Immature natural killer cell (primary cell): ENCODE measurements around the gene GMCL2. TPM values are rescaled to one million over a fixed set of nuclear protein-coding genes. Genes with fewer than 3 reads are reported as not detected.

Source experiments
- DNase-seq, 3 donors: peaks; one replicate each; pipeline ENCODE4 v3.0.0; 2022; ENCODE audit warnings: mixed read lengths in 1 of 3
- H3K27ac Mint-ChIP-seq, 6 donors: one replicate each; pipeline ENCODE4 v1.8.0; 2020; ENCODE audit warnings: mixed read lengths in 6 of 6, mild to moderate bottlenecking in 5 of 6, inconsistent platforms in 4 of 6, moderate library complexity in 3 of 6
- H3K27me3 Mint-ChIP-seq, 3 donors: one replicate each; pipeline ENCODE4 v1.8.0; 2020 to 2021; ENCODE audit warnings: low read depth in 3 of 3, mild to moderate bottlenecking in 3 of 3, mixed read lengths in 3 of 3, moderate library complexity in 3 of 3, inconsistent platforms in 1 of 3
- H3K36me3 Mint-ChIP-seq, 3 donors: one replicate each; pipeline ENCODE4 v1.8.0; 2020; ENCODE audit warnings: mixed read lengths in 3 of 3, inconsistent platforms in 2 of 3, mild to moderate bottlenecking in 2 of 3
- H3K4me1 Mint-ChIP-seq, 2 donors: one replicate each; pipeline ENCODE4 v1.8.0; 2020; ENCODE audit warnings: inconsistent platforms in 2 of 2, mild to moderate bottlenecking in 2 of 2, mixed read lengths in 2 of 2, moderate library complexity in 1 of 2
- H3K4me3 Mint-ChIP-seq, 5 donors: one replicate each; pipeline ENCODE4 v1.8.0; 2020; ENCODE audit warnings: mild to moderate bottlenecking in 5 of 5, mixed read lengths in 5 of 5, inconsistent platforms in 3 of 5, moderate library complexity in 3 of 5
- H3K9me3 Mint-ChIP-seq, 6 donors: one replicate each; pipeline ENCODE4 v1.8.0; 2020; ENCODE audit warnings: mild to moderate bottlenecking in 6 of 6, mixed read lengths in 6 of 6, inconsistent platforms in 4 of 6, moderate library complexity in 3 of 6
- polyA plus RNA-seq, 3 donors: library from polyadenylated mRNA; unstranded; fragments of 300-500 nt; fragmentation: Illumina TruSeq; gene quantifications; one replicate each; pipeline ENCODE4 v1.2.3, GENCODE V29; 2021

GMCL2 gene
- polyA plus RNA-seq, 3 donors from 2014 or later = not detected

DNA sequence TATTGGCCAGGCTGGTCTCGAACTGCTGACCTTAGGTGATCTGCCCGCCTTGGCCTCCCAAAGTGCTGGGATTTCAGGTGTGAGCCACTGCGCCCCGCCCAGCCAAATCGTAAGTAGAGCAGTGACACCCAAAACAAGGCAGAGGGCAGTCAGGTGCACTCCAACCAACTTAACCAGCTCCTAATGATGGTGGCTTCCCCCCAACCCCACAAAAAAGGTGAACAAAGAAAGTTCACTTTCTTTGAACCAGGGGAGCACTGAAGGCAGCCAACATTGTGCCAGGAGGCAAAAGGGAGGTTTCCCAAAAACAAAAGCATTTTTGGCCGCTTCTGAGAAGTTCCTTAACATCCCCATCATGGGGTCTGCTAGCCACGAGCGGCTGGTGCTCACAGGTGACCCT lies 9.6 kb downstream of the GMCL2 start:
- Mint-ChIP-seq H3K4me1 (no peaks in the 10 kb centered on the region), H3K9me3 (no peaks in the 10 kb centered on the region), H3K27ac (no peak overlapping the region), H3K27me3 (peaks cover 2 to 13% (median 5%) of the 10 kb centered on the region in 3 donors), H3K36me3 (no peaks in the 10 kb centered on the region), H3K4me3 (no peak overlapping the region)
- no peak for DNase-seq

GRCh38 chr5:178176791-178177190 lies 10.4 kb downstream of the GMCL2 start:
- no peak for DNase-seq
- Mint-ChIP-seq H3K27me3 (peaks cover 2 to 10% (median 5%) of the 10 kb centered on the region in 3 donors), H3K4me3 (no peak overlapping the region), H3K4me1 (no peaks in the 10 kb centered on the region), H3K36me3 (no peaks in the 10 kb centered on the region), H3K9me3 (no peaks in the 10 kb centered on the region), H3K27ac (peak overlapping the region in 1 of 6 donors; percentile 15)

DNA sequence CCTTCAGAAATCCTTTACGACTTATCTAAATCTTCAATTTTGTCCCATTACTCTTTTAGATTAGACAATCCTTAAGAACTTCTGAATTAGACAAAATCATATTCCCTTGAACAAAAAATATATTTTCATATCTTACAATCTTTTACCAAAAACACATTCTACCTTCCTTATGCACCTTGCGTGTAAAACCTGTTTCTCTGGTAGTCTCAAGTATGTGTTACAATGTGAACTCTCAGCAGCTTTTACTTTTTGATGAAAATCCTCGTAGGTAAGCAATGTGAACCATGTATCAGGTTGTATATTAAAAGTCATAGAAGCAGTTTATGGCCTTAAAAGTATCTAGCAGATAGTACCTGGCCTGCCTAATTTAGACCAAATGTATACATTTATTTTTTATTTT lies 12.7 kb downstream of the GMCL2 start:
- Mint-ChIP-seq H3K4me1 (no peaks in the 10 kb centered on the region), H3K27ac (no peak overlapping the region), H3K4me3 (no peak overlapping the region), H3K36me3 (no peaks in the 10 kb centered on the region), H3K27me3 (peaks cover 2 to 7% (median 4%) of the 10 kb centered on the region in 3 donors), H3K9me3 (no peaks in the 10 kb centered on the region)
- DNase-seq = no peak

GRCh38 chr5:178170455-178170854 lies 16.7 kb downstream of the GMCL2 start:
- H3K36me3 Mint-ChIP-seq = no peaks in the 10 kb centered on the region
- no peak overlapping the region for H3K27ac Mint-ChIP-seq
- H3K4me1 Mint-ChIP-seq = no peaks in the 10 kb centered on the region
- DNase-seq = no peak
- no peaks in the 10 kb centered on the region for H3K9me3 Mint-ChIP-seq
- no peak overlapping the region for H3K4me3 Mint-ChIP-seq
- H3K27me3 Mint-ChIP-seq = peaks cover 0 to 5% (median 4%) of the 10 kb centered on the region in 3 donors

GRCh38 chr5:178165581-178165980 lies 21.6 kb downstream of the GMCL2 start:
- Mint-ChIP-seq H3K4me1 (peaks cover 0 to 5% of the 10 kb centered on the region in 2 donors), H3K27ac (no peak overlapping the region), H3K4me3 (no peak overlapping the region), H3K36me3 (peaks cover 0 to 4% (median 0%) of the 10 kb centered on the region in 3 donors), H3K9me3 (no peaks in the 10 kb centered on the region), H3K27me3 (peaks cover 5 to 12% (median 11%) of the 10 kb centered on the region in 3 donors)
- DNase-seq = no peak

DNA sequence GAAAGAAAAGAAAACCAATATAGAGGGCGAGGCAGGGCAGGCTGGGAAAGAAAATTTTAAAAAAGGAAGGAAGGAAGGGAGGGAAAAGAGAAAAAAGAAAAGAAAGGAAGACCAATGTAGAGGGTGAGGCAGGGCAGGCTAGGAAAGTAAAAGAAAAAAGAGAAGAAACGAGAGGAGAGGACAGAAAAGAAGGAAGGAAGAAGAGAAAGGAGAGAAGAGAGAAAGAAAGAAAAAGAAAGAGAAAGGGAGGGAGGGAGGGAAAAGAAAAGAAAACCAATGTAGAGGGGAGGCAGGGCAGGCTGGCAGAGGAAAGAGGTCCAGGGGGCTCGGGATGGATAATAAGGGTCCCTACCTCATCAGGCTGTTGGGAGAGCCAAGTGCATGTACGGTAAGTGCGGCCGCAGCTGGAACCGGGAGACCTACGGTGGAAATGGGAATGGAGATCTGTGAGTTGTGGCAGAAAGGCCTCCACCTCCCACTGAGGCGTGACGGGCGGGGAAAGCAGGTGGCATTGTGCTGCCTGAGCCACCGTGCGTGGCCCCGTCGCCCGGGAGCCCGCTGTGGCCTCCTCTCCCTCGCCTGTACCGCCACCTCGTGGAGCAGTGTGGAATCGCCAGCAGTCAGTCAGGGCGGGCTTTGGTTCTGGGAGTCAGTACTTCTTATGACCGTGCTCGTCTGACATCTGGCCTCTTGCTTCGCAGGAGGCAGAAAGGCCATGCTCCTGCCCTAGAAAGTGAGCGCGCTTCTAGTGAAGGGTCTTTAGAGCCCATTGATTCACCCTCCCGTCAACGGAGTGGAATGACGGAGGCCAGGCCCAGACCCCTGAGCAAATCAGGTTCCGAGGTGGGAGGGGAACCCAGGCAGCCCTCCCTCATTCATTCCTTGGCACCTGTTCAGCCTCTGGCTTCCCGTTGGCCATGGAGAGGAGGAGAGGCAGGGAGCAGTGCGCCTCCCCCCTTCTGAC lies 23.1 kb downstream of the GMCL2 start:
- H3K27ac Mint-ChIP-seq = peak overlapping the region in 2 of 6 donors; percentile 57 to 79
- DNase-seq = peak; percentile 82 to 85 (median 83)
- no peaks in the 10 kb centered on the region for H3K9me3 Mint-ChIP-seq
- H3K4me1 Mint-ChIP-seq = peaks cover 0 to 5% of the 10 kb centered on the region in 2 donors
- no peak overlapping the region for H3K4me3 Mint-ChIP-seq
- peaks cover 0 to 4% (median 0%) of the 10 kb centered on the region in 3 donors for H3K36me3 Mint-ChIP-seq
- peaks cover 5 to 12% (median 11%) of the 10 kb centered on the region in 3 donors for H3K27me3 Mint-ChIP-seq

DNA sequence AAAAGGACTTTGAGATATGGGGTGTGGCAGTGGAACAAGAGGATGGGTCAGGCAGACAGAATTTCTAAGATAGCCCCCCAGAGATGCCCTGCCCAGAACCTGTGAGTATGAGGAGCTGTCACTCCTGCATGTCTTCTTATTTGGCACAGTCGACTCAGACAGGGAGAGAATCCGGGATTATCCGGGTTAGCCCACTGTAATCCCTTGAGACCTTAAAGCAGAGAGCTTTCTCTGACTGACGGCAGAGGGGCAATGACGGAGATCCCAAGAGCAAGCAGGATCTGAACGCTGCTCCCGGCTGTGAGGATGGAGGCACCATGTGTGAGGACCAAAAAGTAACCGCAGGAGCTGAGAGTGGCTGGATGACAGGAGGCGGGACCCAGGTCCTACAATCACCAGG lies 24.7 kb downstream of the GMCL2 start:
- no peak overlapping the region for H3K27ac Mint-ChIP-seq
- no peaks in the 10 kb centered on the region for H3K9me3 Mint-ChIP-seq
- peaks cover 0 to 4% (median 0%) of the 10 kb centered on the region in 3 donors for H3K36me3 Mint-ChIP-seq
- no peak overlapping the region for H3K4me3 Mint-ChIP-seq
- no peak for DNase-seq
- peaks cover 3 to 12% (median 11%) of the 10 kb centered on the region in 3 donors for H3K27me3 Mint-ChIP-seq
- H3K4me1 Mint-ChIP-seq = peaks cover 0 to 5% of the 10 kb centered on the region in 2 donors

DNA sequence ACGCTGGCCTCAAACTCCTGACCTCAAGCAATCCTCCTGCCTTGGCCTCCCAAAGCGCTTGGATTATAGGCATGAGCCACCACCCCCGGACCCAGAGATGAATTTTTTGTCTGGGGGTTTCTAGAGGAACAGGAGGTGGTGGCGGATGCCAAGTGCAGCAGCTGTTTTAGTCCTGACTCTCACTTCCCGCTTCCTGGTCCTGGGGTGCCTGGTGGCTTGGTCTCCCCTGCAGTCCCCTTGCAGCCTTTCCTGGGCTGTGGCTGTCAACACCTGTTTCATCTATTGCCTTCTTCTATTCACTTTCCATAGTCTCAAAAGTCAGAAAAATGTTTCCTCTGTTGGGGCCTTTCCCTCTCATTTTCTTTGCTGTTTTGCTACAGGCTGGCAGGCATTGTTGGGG lies 27.0 kb downstream of the GMCL2 start:
- H3K9me3 Mint-ChIP-seq = no peaks in the 10 kb centered on the region
- peaks cover 0 to 5% of the 10 kb centered on the region in 2 donors for H3K4me1 Mint-ChIP-seq
- peaks cover 0 to 4% (median 0%) of the 10 kb centered on the region in 3 donors for H3K36me3 Mint-ChIP-seq
- no peak for DNase-seq
- peak overlapping the region in 1 of 6 donors; percentile 31 for H3K27ac Mint-ChIP-seq
- peaks cover 0 to 14% (median 10%) of the 10 kb centered on the region in 3 donors for H3K27me3 Mint-ChIP-seq
- H3K4me3 Mint-ChIP-seq = no peak overlapping the region

GRCh38 chr5:178155065-178155464 lies 32.1 kb downstream of the GMCL2 start:
- H3K27ac Mint-ChIP-seq = no peak overlapping the region
- DNase-seq = no peak
- peaks cover 24 to 31% of the 10 kb centered on the region in 2 donors for H3K4me1 Mint-ChIP-seq
- peaks cover 4 to 11% (median 6%) of the 10 kb centered on the region in 3 donors for H3K27me3 Mint-ChIP-seq
- peak overlapping the region in 1 of 5 donors; percentile 93 for H3K4me3 Mint-ChIP-seq
- H3K9me3 Mint-ChIP-seq = no peaks in the 10 kb centered on the region
- peaks cover 0 to 3% (median 0%) of the 10 kb centered on the region in 3 donors for H3K36me3 Mint-ChIP-seq

- DNase-seq = peak; percentile 94
- H3K4me3 Mint-ChIP-seq = peak within 1 kb of the TSS; percentile 93 to 98 (median 97)
- H3K4me1 Mint-ChIP-seq = peaks cover 24 to 31% of the 10 kb centered on the region in 2 donors
- H3K27me3 Mint-ChIP-seq = peaks cover 4 to 11% (median 6%) of the 10 kb centered on the region in 3 donors
- peak within 1 kb of the TSS; percentile 86 to 92 (median 88) for H3K27ac Mint-ChIP-seq
- H3K36me3 Mint-ChIP-seq = peaks cover 0 to 5% (median 0%) of the 10 kb centered on the region in 3 donors
- H3K9me3 Mint-ChIP-seq = no peaks in the 10 kb centered on the region
These were observed 33.4 kb downstream of the GMCL2 start, which contains the start of gene NHP2 for GRCh38 chr5:178153530-178154340. TSS of gene NHP2 (minus strand) at chr5:178153885. CDS start at chr5:178153817, 68 bp downstream.

GRCh38 chr5:178152491-178153444 lies 34.4 kb downstream of the GMCL2 start:
- peaks cover 25 to 31% of the 10 kb centered on the region in 2 donors for H3K4me1 Mint-ChIP-seq
- H3K9me3 Mint-ChIP-seq = no peaks in the 10 kb centered on the region
- DNase-seq = no peak
- peak overlapping the region; percentile 45 to 92 (median 86) for H3K27ac Mint-ChIP-seq
- peaks cover 4 to 11% (median 6%) of the 10 kb centered on the region in 3 donors for H3K27me3 Mint-ChIP-seq
- peak overlapping the region; percentile 93 to 98 (median 97) for H3K4me3 Mint-ChIP-seq
- H3K36me3 Mint-ChIP-seq = peaks cover 0 to 14% (median 5%) of the 10 kb centered on the region in 3 donors

DNA sequence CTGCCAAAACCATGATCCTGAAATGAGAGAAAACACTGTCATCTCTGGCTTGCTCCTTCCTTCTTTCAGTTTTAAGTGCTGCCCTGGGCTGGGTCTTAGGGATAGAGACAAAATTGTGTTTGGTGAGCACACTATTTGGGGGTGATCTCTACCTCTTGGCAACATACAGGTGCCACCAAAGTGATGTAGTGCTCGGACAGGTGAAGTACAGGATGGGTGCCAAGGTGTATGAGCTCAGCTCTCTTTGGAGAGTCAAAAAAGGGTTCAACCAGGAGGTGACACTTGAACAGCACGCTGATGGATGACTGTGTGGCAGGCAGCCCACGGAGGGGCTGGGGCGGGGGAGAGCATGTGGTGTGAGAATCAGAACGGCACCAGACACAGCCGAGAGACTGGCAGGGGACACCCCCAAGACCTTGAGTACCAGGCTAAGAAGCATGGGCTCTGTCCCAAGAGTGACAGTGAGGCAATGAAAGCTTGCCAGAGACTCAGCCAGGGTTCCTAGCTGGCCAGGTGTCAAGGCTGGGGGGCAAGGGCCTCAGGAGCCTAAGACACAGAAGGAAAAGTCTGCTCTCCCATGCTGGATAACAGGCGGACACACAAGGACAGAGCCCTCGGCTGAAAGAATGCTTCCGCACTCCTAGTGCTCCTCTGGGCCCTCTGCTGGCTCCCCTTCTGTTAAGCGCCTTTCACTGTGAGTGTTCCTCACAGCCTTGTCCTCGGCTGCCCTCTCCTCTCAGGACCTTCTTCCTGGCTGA lies 36.0 kb downstream of the GMCL2 start:
- Mint-ChIP-seq H3K4me3 (peak overlapping the region in 3 of 5 donors; percentile 7 to 67 (median 61)), H3K9me3 (no peaks in the 10 kb centered on the region), H3K27me3 (peaks cover 4 to 9% (median 4%) of the 10 kb centered on the region in 3 donors), H3K4me1 (peaks cover 25 to 31% of the 10 kb centered on the region in 2 donors), H3K27ac (peak overlapping the region in 3 of 6 donors; percentile 43 to 83 (median 66)), H3K36me3 (peaks cover 0 to 28% (median 5%) of the 10 kb centered on the region in 3 donors)
- no peak for DNase-seq
